A549 treated with AZD9567 at 1 μM for 4 hours (cell line): ENCODE results near the gene HDAC3. TPM values are rescaled to one million over a fixed set of nuclear protein-coding genes. Genes with fewer than 3 reads are reported as not detected.

Experiments used
- total RNA-seq: library from RNA; stranded (reverse); fragments of 200-300 nt; extraction: Qiagen RNA extraction; gene quantifications from 5 replicates; pipeline ENCODE4 v1.2.3, GENCODE V29; 2022; ENCODE audit not compliant: insufficient read depth

The HDAC3 gene
- 24.4 to 57.5 TPM (median 54.5 TPM) in 5 replicates for total RNA-seq

DNA sequence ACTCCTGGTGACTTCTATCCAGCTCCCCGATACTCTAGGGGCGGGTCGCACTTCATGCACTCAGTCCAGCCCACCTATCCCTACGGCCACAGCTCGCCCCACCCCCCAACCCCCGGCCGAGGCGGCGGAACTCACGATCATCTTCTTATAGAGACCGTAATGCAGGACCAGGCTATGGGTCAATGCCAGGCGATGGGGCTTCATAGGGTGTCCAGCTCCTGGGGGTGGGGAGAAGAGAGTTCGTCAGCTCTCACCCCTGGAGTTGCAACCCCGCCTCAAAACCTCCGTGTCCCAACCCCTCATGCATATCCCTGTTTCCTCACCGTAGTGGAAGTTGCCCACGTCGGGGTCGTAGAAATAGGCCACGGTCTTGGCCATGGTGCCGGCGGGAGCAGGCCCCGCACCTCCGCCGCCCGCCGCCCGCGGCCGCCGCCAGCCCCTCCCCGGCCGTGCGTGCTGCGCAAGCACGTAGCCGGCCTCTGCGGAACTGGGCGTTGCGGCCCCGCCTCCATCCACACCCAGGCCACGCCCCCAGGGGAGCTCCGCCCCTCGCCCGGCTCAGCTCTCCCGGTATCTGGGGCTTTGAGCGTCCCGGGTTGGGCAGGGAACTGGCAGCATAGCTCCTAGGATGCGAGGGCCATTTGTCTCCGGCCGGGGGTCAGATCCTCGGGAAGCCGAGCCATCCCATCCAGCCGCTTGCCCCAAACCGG, at the start of gene HDAC3, which contains the start of gene RELL2:
HDAC3 (minus strand) TSS at position 437 of the 710 bp plus-strand sequence; CDS start at position 378, 59 bp downstream.
RELL2 (plus strand) TSS at position 585 of the 710 bp plus-strand sequence. CDS start 1,229 bp downstream, outside the sequence.

DNA sequence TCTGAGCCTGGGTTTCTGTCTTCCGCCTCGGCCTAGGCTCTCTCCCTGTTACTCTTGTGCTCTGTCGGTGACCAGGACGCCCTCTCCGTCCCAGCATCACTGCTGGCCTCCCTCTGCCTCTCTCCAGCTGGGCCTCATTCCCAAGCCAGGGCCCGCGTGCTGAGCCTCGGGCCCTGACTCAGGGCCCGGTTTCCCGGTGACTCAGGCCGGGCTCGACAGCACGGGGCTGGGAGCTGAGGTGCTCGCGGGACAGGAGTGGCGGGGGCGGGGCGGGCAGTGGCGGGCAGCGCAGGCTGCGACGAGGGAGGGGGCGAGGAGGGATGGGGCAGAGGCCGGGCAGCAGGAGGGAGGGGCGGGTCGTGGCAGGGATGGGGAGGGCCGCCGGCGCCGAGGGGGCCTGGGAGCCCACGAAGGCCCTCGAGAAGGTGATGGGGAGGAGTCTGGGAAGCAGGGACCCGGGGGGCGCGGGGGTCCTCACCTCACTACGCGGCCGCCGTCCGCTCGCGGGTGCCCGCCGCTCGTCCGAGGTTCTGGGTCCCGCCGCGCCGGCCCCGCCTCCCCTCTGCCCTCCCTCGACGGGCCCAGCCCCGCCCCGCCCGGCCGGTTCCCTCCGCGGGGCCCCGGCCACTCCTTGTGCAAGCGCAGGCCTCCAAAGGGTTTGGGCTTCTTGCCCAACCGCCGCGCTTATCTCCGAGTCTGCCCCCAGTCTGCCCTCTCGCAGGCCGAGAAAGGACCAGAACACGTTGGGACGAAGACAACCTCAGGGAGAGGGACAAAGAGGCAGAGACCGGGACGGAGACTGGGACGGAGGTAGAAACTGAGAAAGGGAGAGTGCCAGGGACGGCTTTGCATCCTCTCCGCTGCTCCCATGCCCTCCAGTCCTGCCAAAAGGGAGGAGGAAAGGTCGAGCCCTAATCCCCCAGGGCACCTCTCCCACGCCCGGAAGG, 45.3 kb upstream of the HDAC3 start, which contains the start of gene ARAP3:
ARAP3 (minus strand) TSS at position 536 of the 947 bp plus-strand sequence. CDS start 1,744 bp downstream, outside the sequence.

GRCh38 chr5:141650851-141651727, 14.4 kb upstream of the HDAC3 start, which contains the start of gene FCHSD1:
FCHSD1 (minus strand) TSS chr5:141651418; CDS start chr5:141651368, 50 bp downstream.

DNA sequence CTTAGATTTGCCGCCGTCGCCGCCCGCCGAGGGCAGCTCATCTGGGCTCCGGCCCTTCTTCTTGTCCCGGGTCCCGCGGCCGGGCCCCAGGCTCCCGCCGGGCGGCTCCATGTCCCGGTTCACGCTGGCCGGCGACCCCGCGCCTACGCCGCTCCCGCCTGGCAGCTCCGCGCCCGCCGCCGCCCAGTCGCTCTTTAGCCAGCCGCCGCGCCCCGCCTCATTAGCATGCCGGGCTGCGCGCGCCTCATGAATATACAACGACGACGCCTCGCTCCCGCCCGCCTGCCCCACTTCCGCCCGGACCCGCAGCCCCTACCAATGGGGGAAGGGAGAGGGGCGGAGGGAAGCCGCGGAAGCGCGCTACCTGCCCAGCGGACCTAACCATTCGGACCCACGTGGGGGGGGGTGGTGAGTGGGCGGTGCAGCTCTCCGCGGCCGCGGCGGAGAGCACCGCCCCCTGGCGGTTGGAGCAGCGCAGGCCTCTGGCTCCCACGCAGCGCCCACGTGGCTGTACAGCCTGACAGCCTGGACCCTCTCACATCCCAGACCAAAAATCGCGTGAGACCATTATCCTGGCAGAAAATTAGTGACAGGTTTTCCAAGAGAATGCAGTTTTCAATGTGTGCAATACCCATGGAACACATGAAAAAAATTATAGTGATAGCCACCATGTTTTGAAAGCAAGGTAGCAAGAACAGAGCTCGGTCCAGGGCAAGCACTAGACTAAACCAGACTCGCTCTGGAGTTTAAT, 17.7 kb downstream of the HDAC3 start, which contains the start of gene DIAPH1:
DIAPH1 (minus strand) TSS at position 197 of the 751 bp plus-strand sequence; CDS start at position 111, 86 bp downstream.

Other genes starting within 250 kb of the HDAC3 start
- 0.66 to 0.88 TPM (median 0.85 TPM) in 5 replicates for gene PCDHGB4, start 249.2 kb downstream of the HDAC3 start, total RNA-seq
- 0.02 to 0.05 TPM (median 0.04 TPM) in 4 of 5 replicates, not detected in the other for gene PCDHGA8, start 244.2 kb downstream of the HDAC3 start, total RNA-seq
- 1.9 to 2.9 TPM (median 2.4 TPM) in 5 replicates for gene PCDHGB5, start 238.9 kb downstream of the HDAC3 start, total RNA-seq
- gene PCDHGA9, start 234.1 kb downstream of the HDAC3 start, total RNA-seq: 0.02 to 0.07 TPM (median 0.04 TPM) in 4 of 5 replicates, not detected in the other
- 0.05 to 0.11 TPM (median 0.09 TPM) in 4 of 5 replicates, not detected in the other for gene PCDHGB6, start 228.8 kb downstream of the HDAC3 start, total RNA-seq
- 0.05 TPM in 1 of 5 replicates, not detected in the others for gene PCDHGA10, start 223.9 kb downstream of the HDAC3 start, total RNA-seq
- gene PCDHGB7, start 219.2 kb downstream of the HDAC3 start, total RNA-seq: 0.05 to 0.70 TPM (median 0.06 TPM) in 5 replicates
- gene PCDHGA11, start 215.8 kb downstream of the HDAC3 start, total RNA-seq: 0.01 to 0.03 TPM (median 0.02 TPM) in 3 of 5 replicates, not detected in the others
- 0.01 to 0.02 TPM (median 0.02 TPM) in 3 of 5 replicates, not detected in the others for gene PCDHGA12, start 206.3 kb downstream of the HDAC3 start, total RNA-seq
- gene PCDHGC3, start 160.9 kb downstream of the HDAC3 start, total RNA-seq: 4.8 to 6.7 TPM (median 5.3 TPM) in 5 replicates
- gene PCDHGC4, start 151.8 kb downstream of the HDAC3 start, total RNA-seq: 0.03 to 0.06 TPM in 2 of 5 replicates, not detected in the others
- gene PCDHGC5, start 147.8 kb downstream of the HDAC3 start, total RNA-seq: 0.01 TPM in 2 of 5 replicates, not detected in the others
- 92.4 to 100 TPM (median 96.5 TPM) in 5 replicates for gene DIAPH1, start 17.8 kb downstream of the HDAC3 start, total RNA-seq
- gene RELL2, start 148 bp upstream of the HDAC3 start, total RNA-seq: 2.8 to 5.0 TPM (median 4.4 TPM) in 5 replicates
- gene FCHSD1, start 14.6 kb upstream of the HDAC3 start, total RNA-seq: 7.8 to 12.3 TPM (median 10.5 TPM) in 5 replicates
- 3.8 to 5.0 TPM (median 4.4 TPM) in 5 replicates for gene ARAP3, start 45.4 kb upstream of the HDAC3 start, total RNA-seq
- gene PCDH1, start 241.6 kb upstream of the HDAC3 start, total RNA-seq: 1.7 to 3.2 TPM (median 2.6 TPM) in 5 replicates